Activated CD4-positive, alpha-beta T cell treated with anti-CD3 and anti-CD28 coated beads, Interleukin-2, amount 10 ng/mL, durations not matched to agents 24 days and 14 days (primary cell): Measurements from ENCODE around the gene ACKR2. TPM values are rescaled to one million over a fixed set of nuclear protein-coding genes. Genes with fewer than 3 reads are reported as not detected.
A peak's percentile ranks its signal among the peaks of the same experiment; 100 is the strongest.

ENCODE experiments used
- DNase-seq: peaks from one replicate; pipeline ENCODE4 v3.0.0; 2022
- H3K27ac Mint-ChIP-seq: one replicate; pipeline ENCODE4 v1.8.0; 2022; ENCODE audit warnings: mild to moderate bottlenecking, mixed read lengths
- H3K27me3 Mint-ChIP-seq: one replicate; pipeline ENCODE4 v1.8.0; 2022; ENCODE audit warnings: mixed read lengths
- H3K36me3 Mint-ChIP-seq: one replicate; pipeline ENCODE4 v1.8.0; 2022; ENCODE audit warnings: low read depth, mild to moderate bottlenecking, mixed read lengths
- H3K4me1 Mint-ChIP-seq: one replicate; pipeline ENCODE4 v1.8.0; 2021; ENCODE audit warnings: mixed read lengths
- H3K4me3 Mint-ChIP-seq: one replicate; pipeline ENCODE4 v1.8.0; 2022; ENCODE audit warnings: mild to moderate bottlenecking, moderate library complexity, mixed read lengths
- H3K9me3 Mint-ChIP-seq: one replicate; pipeline ENCODE4 v1.8.0; 2021; ENCODE audit warnings: mixed read lengths
- intact Hi-C: fragments of 100-400 bp; cut with micrococcal nuclease; formaldehyde crosslinking; loops from one replicate; pipeline ENCODE4 v1.15.1; 2023
- total RNA-seq: library from RNA; stranded (reverse); gene quantifications from 2 replicates; pipeline ENCODE4 v1.2.3, GENCODE V29; 2022

The ACKR2 gene
- total RNA-seq: 0.42 and 0.69 TPM in 2 replicates

GRCh38 chr3:42809202-42809601 lies at the start of gene ACKR2:
Gene ACKR2 (plus strand): TSS chr3:42809445. CDS start chr3:42864503, 55,058 bp downstream.
- no peak within 1 kb of the TSS for H3K4me3 Mint-ChIP-seq
- no peaks in the 10 kb centered on the region for H3K9me3 Mint-ChIP-seq
- no peak within 1 kb of the TSS for H3K27ac Mint-ChIP-seq
- DNase-seq: no peak
- peaks cover 49% of the 10 kb centered on the region for H3K27me3 Mint-ChIP-seq
- peaks cover 4% of the 10 kb centered on the region for H3K4me1 Mint-ChIP-seq
- intact Hi-C loops: loop anchor here (10.0 kb wide), 2 partner anchors 476 to 1526 kb away; partner anchors contain the start of genes SNRK and TCAIM
- H3K36me3 Mint-ChIP-seq: peaks cover 2% of the 10 kb centered on the region

- Mint-ChIP-seq H3K27me3 (peaks cover 21% of the 10 kb centered on the region), H3K4me1 (no peaks in the 10 kb centered on the region), H3K4me3 (no peak overlapping the region), H3K36me3 (no peaks in the 10 kb centered on the region), H3K27ac (no peak overlapping the region), H3K9me3 (no peaks in the 10 kb centered on the region)
- intact Hi-C loops: no loop called here
- no peak for DNase-seq
Observed at GRCh38 chr3:42762046-42762724, 47.1 kb upstream of the ACKR2 start.

GRCh38 chr3:42763021-42763420 lies 46.2 kb upstream of the ACKR2 start:
- Mint-ChIP-seq H3K27me3 (peaks cover 20% of the 10 kb centered on the region), H3K36me3 (no peaks in the 10 kb centered on the region), H3K4me1 (no peaks in the 10 kb centered on the region), H3K4me3 (no peak overlapping the region), H3K27ac (no peak overlapping the region), H3K9me3 (no peaks in the 10 kb centered on the region)
- DNase-seq: no peak
- intact Hi-C loops: no loop called here

- Mint-ChIP-seq H3K27me3 (peaks cover 14% of the 10 kb centered on the region), H3K4me3 (no peak overlapping the region), H3K4me1 (no peaks in the 10 kb centered on the region), H3K36me3 (no peaks in the 10 kb centered on the region), H3K27ac (no peak overlapping the region), H3K9me3 (no peaks in the 10 kb centered on the region)
- intact Hi-C loops: no loop called here
- DNase-seq: no peak
Observed at GRCh38 chr3:42764115-42764514, 45.1 kb upstream of the ACKR2 start.

GRCh38 chr3:42764561-42765295 lies 44.5 kb upstream of the ACKR2 start:
- H3K36me3 Mint-ChIP-seq: no peaks in the 10 kb centered on the region
- H3K27ac Mint-ChIP-seq: no peak overlapping the region
- no peak for DNase-seq
- H3K4me3 Mint-ChIP-seq: no peak overlapping the region
- no peaks in the 10 kb centered on the region for H3K9me3 Mint-ChIP-seq
- intact Hi-C loops: no loop called here
- H3K4me1 Mint-ChIP-seq: no peaks in the 10 kb centered on the region
- H3K27me3 Mint-ChIP-seq: peaks cover 12% of the 10 kb centered on the region

GRCh38 chr3:42769477-42770131 lies 39.6 kb upstream of the ACKR2 start:
- Mint-ChIP-seq H3K27me3 (peaks cover 23% of the 10 kb centered on the region), H3K4me1 (peaks cover 11% of the 10 kb centered on the region)
- intact Hi-C loops: no loop called here

GRCh38 chr3:42771271-42771670 lies 38.0 kb upstream of the ACKR2 start:
- H3K9me3 Mint-ChIP-seq: no peaks in the 10 kb centered on the region
- peaks cover 18% of the 10 kb centered on the region for H3K27me3 Mint-ChIP-seq
- no peak for DNase-seq
- intact Hi-C loops: no loop called here
- no peak overlapping the region for H3K4me3 Mint-ChIP-seq
- H3K36me3 Mint-ChIP-seq: no peaks in the 10 kb centered on the region
- peaks cover 11% of the 10 kb centered on the region for H3K4me1 Mint-ChIP-seq
- H3K27ac Mint-ChIP-seq: no peak overlapping the region

More at GRCh38 chr3:42769477-42770131, 39.6 kb upstream of the ACKR2 start:
- Mint-ChIP-seq H3K27ac (no peak overlapping the region), H3K36me3 (no peaks in the 10 kb centered on the region), H3K4me3 (no peak overlapping the region), H3K9me3 (no peaks in the 10 kb centered on the region)
- DNase-seq: no peak

- Mint-ChIP-seq H3K4me1 (peaks cover 11% of the 10 kb centered on the region), H3K27me3 (peaks cover 14% of the 10 kb centered on the region), H3K36me3 (no peaks in the 10 kb centered on the region), H3K9me3 (no peaks in the 10 kb centered on the region), H3K4me3 (peak within 1 kb of the TSS; percentile 90), H3K27ac (peak within 1 kb of the TSS; percentile 66)
- peak; percentile 97 for DNase-seq
- intact Hi-C loops: loop anchor here (1.0 kb wide), 1 partner anchor 31 kb away; the partner anchor contains the start of gene HIGD1A
Observed at GRCh38 chr3:42772670-42773408, 36.4 kb upstream of the ACKR2 start, which contains the start of gene CCDC13. Gene CCDC13 (minus strand): TSS chr3:42773253. CDS start chr3:42758345, 14,908 bp downstream.

GRCh38 chr3:42773409-42773751 lies 35.9 kb upstream of the ACKR2 start:
- Mint-ChIP-seq H3K9me3 (no peaks in the 10 kb centered on the region), H3K27me3 (peaks cover 12% of the 10 kb centered on the region)

GRCh38 chr3:42778644-42779043 lies 30.6 kb upstream of the ACKR2 start:
- Mint-ChIP-seq H3K36me3 (peaks cover 6% of the 10 kb centered on the region), H3K9me3 (no peaks in the 10 kb centered on the region), H3K4me1 (peaks cover 4% of the 10 kb centered on the region), H3K4me3 (no peak overlapping the region), H3K27me3 (no peaks in the 10 kb centered on the region), H3K27ac (no peak overlapping the region)
- intact Hi-C loops: no loop called here
- no peak for DNase-seq

More at GRCh38 chr3:42773409-42773751, 35.9 kb upstream of the ACKR2 start:
- intact Hi-C loops: loop anchor here (1.0 kb wide), 1 partner anchor 31 kb away; the partner anchor contains the start of gene HIGD1A
- peaks cover 11% of the 10 kb centered on the region for H3K4me1 Mint-ChIP-seq
- peak overlapping the region; percentile 90 for H3K4me3 Mint-ChIP-seq
- H3K36me3 Mint-ChIP-seq: no peaks in the 10 kb centered on the region
- DNase-seq: no peak
- peak overlapping the region; percentile 66 for H3K27ac Mint-ChIP-seq

- intact Hi-C loops: loop anchor here (1.0 to 2.0 kb wide), 4 partner anchors 24 to 101 kb away; partner anchors contain the start of gene HIGD1A
- no peak for DNase-seq
- peaks cover 7% of the 10 kb centered on the region for H3K36me3 Mint-ChIP-seq
- no peaks in the 10 kb centered on the region for H3K9me3 Mint-ChIP-seq
- H3K4me3 Mint-ChIP-seq: no peak overlapping the region
- no peaks in the 10 kb centered on the region for H3K27me3 Mint-ChIP-seq
- peaks cover 2% of the 10 kb centered on the region for H3K4me1 Mint-ChIP-seq
- H3K27ac Mint-ChIP-seq: no peak overlapping the region
Observed at GRCh38 chr3:42780398-42780797, 28.8 kb upstream of the ACKR2 start.

- Mint-ChIP-seq H3K27me3 (no peaks in the 10 kb centered on the region), H3K4me1 (peaks cover 2% of the 10 kb centered on the region), H3K36me3 (peaks cover 12% of the 10 kb centered on the region), H3K4me3 (no peak overlapping the region), H3K27ac (no peak overlapping the region), H3K9me3 (no peaks in the 10 kb centered on the region)
- intact Hi-C loops: loop anchor here (1.0 to 2.0 kb wide), 4 partner anchors 24 to 100 kb away; partner anchors contain the start of gene HIGD1A
- peak; percentile 84 for DNase-seq
Observed at GRCh38 chr3:42780892-42781700, 28.1 kb upstream of the ACKR2 start.
